Globus pallidus (tissue), 1 donor: Measurements from ENCODE around the gene SDK2.

Experiments
- DNase-seq: peaks from one replicate; pipeline ENCODE4 v3.0.0-alpha.2; 2015; ENCODE audit warnings: low spot score

SDK2 gene

DNA sequence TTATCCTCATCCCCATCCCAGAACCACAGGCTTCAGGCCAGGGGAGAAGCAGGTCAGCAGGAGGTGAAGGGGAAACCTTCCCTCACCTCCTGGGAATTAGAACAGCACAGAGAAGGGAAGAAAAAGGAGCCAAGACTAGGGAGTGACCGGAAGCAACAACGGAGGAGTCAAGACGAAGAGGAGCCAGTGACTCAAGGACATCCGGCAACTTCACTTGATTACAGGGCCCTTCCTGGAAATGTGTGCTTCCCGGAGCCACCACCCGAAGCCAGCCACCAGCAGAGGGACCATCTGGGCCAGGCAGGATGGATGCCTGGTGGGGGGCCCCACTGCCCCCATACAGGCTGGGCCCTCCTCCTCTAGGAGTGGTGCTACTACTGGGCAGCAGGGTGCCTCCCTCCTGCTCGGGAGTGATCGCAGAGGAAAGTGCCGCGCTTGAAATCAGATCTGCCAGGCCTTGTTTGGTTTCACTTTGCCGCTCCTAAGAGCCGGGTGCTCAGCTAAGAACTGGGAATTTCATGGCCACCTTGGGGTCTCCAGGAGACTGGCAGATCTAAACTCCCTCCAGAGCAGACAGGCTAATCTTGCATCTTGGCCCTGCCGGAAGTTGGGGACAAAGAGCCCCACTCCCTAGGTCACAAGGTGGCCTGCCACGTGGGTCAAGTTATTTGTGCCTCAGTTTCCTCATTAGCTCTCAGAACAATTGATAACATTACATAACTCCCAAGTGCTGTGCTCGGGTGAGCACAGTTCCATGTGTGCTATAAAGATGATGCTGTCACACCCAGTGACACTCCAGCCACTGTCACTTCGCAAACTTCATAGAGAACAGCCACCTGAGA lies 339.1 kb downstream of the SDK2 start:
- DNase-seq = peak; percentile 37

DNA sequence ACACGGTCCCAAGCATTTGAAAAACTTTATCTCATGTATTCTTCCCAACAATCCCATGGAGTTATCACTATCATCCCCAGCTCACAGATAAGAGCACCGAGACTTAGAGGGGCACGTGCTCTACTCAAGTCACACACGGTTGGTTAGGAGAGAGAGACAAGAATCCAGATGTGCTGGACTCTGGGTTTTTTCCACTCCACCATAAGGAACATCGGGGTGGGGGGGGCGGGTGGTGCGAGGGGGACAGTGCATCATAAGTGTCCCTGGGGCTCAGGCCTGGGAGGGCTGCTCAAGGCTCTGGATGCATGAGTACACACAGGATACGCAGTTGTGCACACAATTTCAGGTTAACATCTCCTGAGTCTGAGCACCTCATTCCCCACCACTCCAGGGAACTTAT lies 339.8 kb downstream of the SDK2 start:
- no peak for DNase-seq

- DNase-seq = no peak
Measured at GRCh38 chr17:73302189-73302588, 342.1 kb downstream of the SDK2 start.

DNA sequence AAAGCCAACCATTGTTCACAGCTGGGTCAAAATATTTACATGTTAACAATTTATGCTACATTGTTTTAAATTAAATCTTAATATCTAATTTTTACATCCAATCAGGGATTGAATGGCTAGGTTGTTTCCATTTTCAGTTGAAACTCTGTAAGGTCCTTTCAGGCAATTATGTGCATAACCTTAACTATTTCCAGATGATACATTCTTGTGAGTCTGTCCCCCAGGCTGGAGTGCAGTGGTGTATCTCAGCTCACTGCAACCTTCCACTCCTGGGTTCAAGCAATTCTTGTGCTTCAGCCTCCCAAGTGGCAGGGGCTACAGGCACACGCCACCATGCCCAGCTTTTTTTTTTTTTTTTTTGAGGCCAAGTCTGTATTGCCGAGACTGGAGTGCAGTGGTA lies 342.9 kb downstream of the SDK2 start:
- no peak for DNase-seq

- DNase-seq = no peak
Measured at GRCh38 chr17:73300392-73300791, 343.9 kb downstream of the SDK2 start.

- no peak for DNase-seq
Measured at GRCh38 chr17:73297934-73298861, 346.0 kb downstream of the SDK2 start.

GRCh38 chr17:73293480-73293911 lies 350.7 kb downstream of the SDK2 start:
- no peak for DNase-seq

DNA sequence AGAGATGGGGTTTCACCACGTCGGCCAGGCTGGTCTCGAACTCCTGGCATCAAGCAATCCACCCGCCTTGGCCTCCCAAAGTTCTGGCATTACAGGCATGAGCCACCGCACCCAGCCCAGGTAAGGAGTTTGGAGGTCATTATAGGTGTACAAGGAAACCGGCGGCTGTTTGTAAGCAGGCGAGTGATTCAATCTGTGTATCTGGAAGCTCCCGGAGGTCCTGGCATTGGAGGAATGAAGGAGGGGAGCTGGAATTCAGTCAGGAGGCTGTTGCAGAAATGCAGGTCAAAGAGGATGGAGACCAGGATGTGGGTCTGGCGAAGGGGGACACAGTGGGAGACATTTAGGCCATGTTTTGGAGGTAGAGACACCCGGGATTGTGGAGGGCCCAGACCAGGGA lies 351.2 kb downstream of the SDK2 start:
- no peak for DNase-seq

GRCh38 chr17:73292031-73292531 lies 352.2 kb downstream of the SDK2 start:
- peak; percentile 61 for DNase-seq

DNA sequence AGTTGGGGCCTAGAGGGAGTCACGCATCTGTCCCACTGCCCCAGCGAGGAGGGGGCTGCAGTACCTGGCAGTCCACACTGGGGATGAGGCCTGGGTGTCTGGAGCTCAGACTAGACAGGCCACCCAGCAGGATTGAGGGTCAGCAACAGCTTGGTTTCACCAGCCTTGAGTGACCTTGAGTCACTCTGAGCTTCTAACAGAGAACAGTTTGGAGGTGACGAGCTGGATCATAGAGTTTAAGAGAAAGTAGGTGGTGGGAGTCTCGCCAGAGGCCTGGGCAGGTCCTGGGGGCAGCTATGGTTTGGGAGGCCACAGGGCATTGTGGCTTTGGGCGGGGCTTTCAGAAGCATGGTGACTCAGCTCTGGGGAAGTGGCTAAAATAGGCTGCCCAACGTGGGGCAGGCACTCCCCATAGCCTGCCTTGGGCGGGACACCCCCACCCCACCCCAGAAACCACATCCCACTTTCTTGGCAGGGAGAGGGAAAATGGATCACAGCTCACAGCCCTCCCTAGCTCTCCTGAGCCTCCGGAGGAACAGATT lies 352.9 kb downstream of the SDK2 start:
- DNase-seq = no peak

- DNase-seq = no peak
Measured at GRCh38 chr17:73290399-73291259, 353.6 kb downstream of the SDK2 start.

DNA sequence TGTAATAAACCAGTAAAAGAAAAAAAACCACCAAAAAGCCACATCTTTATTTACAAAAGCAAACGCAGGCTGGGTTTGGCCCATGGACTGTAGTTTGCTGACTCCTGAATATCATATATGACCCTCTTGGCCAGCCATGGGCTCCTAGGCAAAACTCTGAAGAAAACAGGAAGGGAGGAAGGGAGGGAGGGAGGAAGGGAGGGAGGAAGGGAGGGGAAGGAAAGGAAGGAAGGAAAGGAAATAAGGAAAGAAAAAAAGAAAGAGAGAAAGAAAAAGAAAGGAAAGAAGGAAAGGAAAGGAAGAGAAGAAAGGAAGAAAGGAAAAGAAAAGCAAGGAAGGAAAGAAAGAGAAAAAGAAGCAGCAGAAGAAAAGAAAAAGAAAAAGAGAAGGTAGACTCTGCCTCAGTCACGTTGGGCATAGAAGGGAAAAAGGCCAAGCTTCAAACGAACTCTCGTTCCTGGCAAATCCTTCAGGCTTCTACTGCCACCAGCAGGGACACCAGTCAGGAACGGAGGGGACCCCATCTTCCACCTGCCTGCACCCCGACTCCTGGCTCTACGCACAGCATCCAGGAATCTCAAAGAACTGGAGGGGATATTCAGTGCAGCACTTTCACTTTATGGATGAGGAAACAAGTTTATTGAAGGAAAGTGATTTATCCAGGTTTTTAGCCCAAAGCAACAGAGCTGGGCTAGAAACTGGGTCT lies 354.5 kb downstream of the SDK2 start:
- DNase-seq = no peak

GRCh38 chr17:73288534-73289302 lies 355.5 kb downstream of the SDK2 start:
- DNase-seq = no peak

- no peak for DNase-seq
Measured at GRCh38 chr17:73286863-73287296, 357.4 kb downstream of the SDK2 start.

- no peak for DNase-seq
Measured at GRCh38 chr17:73285916-73286862, 358.1 kb downstream of the SDK2 start.

GRCh38 chr17:73285603-73285908 lies 358.7 kb downstream of the SDK2 start:
- no peak for DNase-seq

- DNase-seq = no peak
Measured at GRCh38 chr17:73284906-73285602, 359.2 kb downstream of the SDK2 start.
